ENCODE results near the gene EFL1. TPM values are rescaled to one million over a fixed set of nuclear protein-coding genes. Genes with fewer than 3 reads are reported as not detected.

Gene EFL1
- total RNA-seq, 1 donor from 2014 or later: 17.3 TPM

DNA sequence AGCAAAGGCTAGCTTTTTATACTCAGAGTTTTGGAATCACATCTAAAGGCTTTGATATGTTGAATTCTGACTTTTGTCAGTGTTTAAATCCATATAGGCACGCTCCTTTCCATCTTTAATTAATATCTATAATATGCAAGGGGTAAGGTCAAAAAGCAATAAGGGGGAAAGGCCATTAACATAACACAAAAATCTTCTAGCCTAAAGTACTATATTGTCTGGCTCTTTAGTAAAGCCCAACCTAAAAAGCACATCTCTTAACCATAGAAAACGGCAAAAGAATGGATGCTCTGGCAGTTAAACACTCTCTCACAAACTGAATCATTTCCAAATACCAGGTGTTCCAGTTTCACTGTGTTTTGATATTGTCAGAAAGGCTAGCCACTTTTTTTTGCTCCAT, 76.4 kb downstream of the EFL1 start:
- no peaks in the 10 kb centered on the region for H3K4me1 ChIP-seq
- no peaks in the 10 kb centered on the region for H3K36me3 ChIP-seq
- DNase-seq (ENCODE audit: low spot score in 2 of 2): no peak
- H3K9me3 ChIP-seq: no peaks in the 10 kb centered on the region
- H3K4me3 ChIP-seq: no peak overlapping the region
- no peaks in the 10 kb centered on the region for H3K27me3 ChIP-seq
- no peak overlapping the region for H3K27ac ChIP-seq
- intact Hi-C loops (cut with DNase I): no loop called here
- TF ChIP-seq, protein P1, sequence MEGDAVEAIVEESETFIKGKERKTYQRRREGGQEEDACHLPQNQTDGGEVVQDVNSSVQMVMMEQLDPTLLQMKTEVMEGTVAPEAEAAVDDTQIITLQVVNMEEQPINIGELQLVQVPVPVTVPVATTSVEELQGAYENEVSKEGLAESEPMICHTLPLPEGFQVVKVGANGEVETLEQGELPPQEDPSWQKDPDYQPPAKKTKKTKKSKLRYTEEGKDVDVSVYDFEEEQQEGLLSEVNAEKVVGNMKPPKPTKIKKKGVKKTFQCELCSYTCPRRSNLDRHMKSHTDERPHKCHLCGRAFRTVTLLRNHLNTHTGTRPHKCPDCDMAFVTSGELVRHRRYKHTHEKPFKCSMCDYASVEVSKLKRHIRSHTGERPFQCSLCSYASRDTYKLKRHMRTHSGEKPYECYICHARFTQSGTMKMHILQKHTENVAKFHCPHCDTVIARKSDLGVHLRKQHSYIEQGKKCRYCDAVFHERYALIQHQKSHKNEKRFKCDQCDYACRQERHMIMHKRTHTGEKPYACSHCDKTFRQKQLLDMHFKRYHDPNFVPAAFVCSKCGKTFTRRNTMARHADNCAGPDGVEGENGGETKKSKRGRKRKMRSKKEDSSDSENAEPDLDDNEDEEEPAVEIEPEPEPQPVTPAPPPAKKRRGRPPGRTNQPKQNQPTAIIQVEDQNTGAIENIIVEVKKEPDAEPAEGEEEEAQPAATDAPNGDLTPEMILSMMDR (IDR thresholded peaks at IDR 0.05): no peak

DNA sequence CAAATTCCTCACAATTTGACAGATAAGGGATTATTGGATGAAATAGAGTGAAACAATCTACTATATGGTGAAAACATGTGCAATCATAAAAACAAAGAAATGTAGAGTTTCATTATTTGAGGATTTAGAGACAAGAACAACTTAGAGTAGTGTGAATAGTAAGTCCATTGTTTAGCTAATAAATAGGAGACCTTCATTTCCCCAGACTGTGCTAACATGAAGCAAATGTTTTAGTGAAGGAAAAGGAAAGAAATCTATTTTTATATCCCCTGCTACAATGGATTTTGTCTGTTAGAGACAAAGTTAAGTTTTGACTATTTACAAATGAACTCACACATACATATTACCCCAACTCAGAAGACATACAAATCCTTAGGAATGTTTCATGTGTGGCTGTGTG, 77.8 kb downstream of the EFL1 start:
- TF ChIP-seq, protein P1 (IDR thresholded peaks at IDR 0.05): no peak
- Histone ChIP-seq H3K4me1 (no peaks in the 10 kb centered on the region), H3K4me3 (no peak overlapping the region), H3K27ac (no peak overlapping the region), H3K36me3 (no peaks in the 10 kb centered on the region), H3K9me3 (no peaks in the 10 kb centered on the region), H3K27me3 (no peaks in the 10 kb centered on the region)
- no peak for DNase-seq (ENCODE audit: low spot score in 2 of 2)
- intact Hi-C loops (cut with DNase I): no loop called here

DNA sequence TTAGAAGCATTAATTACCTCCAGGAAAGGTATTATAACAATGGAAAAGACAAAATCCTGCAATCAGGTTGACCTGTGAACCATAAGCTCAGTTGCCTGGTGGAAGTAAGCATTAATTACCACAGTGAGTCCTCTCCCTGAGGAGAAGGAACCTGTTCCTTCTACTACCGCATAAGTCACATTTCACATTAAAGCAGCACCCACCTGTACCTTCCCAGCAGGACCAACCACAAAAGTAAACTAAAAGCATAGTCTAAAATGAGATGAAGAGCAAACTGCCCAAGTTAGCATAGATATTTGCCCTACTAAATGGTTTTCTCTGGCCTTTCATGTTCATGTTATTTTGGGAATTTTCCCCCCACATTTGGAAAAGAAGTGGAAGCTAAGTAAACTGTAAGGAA, 78.2 kb downstream of the EFL1 start:
- H3K9me3 ChIP-seq: no peaks in the 10 kb centered on the region
- H3K27ac ChIP-seq: no peak overlapping the region
- no peaks in the 10 kb centered on the region for H3K27me3 ChIP-seq
- H3K36me3 ChIP-seq: no peaks in the 10 kb centered on the region
- TF ChIP-seq, protein P1 (IDR thresholded peaks at IDR 0.05): no peak
- intact Hi-C loops (cut with DNase I): no loop called here
- H3K4me1 ChIP-seq: no peaks in the 10 kb centered on the region
- no peak for DNase-seq (ENCODE audit: low spot score in 2 of 2)
- no peak overlapping the region for H3K4me3 ChIP-seq

DNA sequence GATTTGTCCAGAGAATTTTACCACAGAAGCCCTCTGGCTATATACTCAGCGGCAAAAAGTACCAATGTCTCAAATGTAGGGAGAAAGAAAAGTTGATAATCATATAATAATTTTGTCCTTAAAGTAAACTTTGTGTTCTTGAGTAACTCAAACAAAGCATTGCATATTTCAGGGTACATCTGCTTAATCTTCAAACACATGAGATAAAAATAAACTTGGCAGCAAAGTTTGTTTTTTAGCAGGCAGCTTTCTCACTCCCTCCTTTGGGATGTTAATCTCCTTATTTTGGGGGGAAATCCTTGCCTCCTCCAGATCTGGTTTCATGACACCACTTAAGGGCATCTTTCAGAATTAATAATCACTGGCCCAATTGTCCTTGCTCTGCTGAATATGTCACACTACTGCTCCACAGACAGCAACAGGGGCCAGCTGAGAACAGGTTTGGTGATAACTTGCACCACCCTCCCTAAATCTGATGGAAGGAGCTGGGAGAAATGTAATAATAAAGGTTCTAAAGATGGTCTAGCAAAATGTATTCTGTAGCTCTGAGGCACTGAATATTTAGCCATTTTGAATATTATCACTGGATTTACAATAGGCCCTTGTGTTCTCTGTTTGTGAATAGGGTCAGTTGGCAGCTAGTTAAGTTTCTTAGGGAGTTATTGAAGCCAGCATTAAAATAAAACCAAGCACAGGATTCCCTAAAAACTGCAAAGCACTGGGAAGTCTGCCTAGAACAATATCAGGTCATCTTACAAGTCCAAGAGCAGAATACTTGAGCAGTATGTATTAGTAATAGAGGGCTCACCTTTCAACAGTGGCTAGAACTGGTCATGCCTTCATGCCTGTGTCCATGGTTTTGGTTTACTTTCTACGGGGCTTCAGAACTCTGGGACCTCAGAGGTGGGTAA, 79.2 kb downstream of the EFL1 start:
- Histone ChIP-seq H3K27ac (no peak overlapping the region), H3K4me1 (no peaks in the 10 kb centered on the region), H3K4me3 (no peak overlapping the region), H3K27me3 (no peaks in the 10 kb centered on the region), H3K36me3 (no peaks in the 10 kb centered on the region), H3K9me3 (no peaks in the 10 kb centered on the region)
- TF ChIP-seq, protein P1 (IDR thresholded peaks at IDR 0.05): no peak
- DNase-seq (ENCODE audit: low spot score in 2 of 2): no peak
- intact Hi-C loops (cut with DNase I): no loop called here

DNA sequence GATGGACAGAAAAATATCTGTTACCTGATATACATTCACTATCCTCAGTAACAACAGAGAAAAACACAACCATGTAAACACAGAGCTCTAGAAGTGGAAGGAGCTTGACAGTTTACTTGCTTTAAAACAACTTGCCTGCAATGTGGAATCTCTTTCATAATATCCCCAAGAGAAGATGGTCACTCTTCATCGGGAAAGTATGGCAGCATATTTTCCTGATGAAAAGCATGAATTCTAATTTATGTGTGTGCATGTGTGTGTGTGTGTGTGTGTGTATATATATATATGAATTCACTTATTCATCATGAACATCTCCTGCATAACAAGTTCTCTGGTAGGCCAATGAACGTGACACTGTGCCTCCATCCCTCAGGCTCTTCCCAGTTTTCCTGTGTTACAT, 81.2 kb downstream of the EFL1 start:
- Histone ChIP-seq H3K4me1 (peaks cover 0 to 10% of the 10 kb centered on the region in 2 donors), H3K4me3 (no peak overlapping the region), H3K9me3 (no peaks in the 10 kb centered on the region), H3K36me3 (no peaks in the 10 kb centered on the region), H3K27ac (no peak overlapping the region), H3K27me3 (no peaks in the 10 kb centered on the region)
- DNase-seq (ENCODE audit: low spot score in 2 of 2): no peak
- TF ChIP-seq, protein P1 (IDR thresholded peaks at IDR 0.05): no peak
- intact Hi-C loops (cut with DNase I): no loop called here
